Lower lobe of right lung (tissue), 2 donors: ENCODE measurements around the gene KPTN. TPM values are rescaled to one million over a fixed set of nuclear protein-coding genes. Genes with fewer than 3 reads are reported as not detected.

Source experiments
- ATAC-seq, 2 donors: fragments of 200-7000 bp; cut with Tn5 transposase; one replicate each; pipeline ENCODE4 v1.9.1; 2020 to 2022; ENCODE audit warnings: mild to moderate bottlenecking in 2 of 2, moderate library complexity in 2 of 2
- DNase-seq: peaks from one replicate; pipeline ENCODE4 v3.0.0-alpha.2; 2020
- H3K27ac ChIP-seq: fragments of 200-600 bp; one replicate; pipeline ENCODE4 v1.8.0; 2022
- H3K27me3 ChIP-seq: fragments of 200-600 bp; one replicate; pipeline ENCODE4 v1.8.0; 2022; ENCODE audit warnings: low read depth
- H3K36me3 ChIP-seq: fragments of 200-600 bp; one replicate; pipeline ENCODE4 v1.8.0; 2022; ENCODE audit warnings: mild to moderate bottlenecking
- H3K4me1 ChIP-seq: fragments of 200-600 bp; one replicate; pipeline ENCODE4 v1.8.0; 2022
- H3K4me3 ChIP-seq: fragments of 200-600 bp; one replicate; pipeline ENCODE4 v1.8.0; 2022; ENCODE audit warnings: mild to moderate bottlenecking
- H3K9me3 ChIP-seq: fragments of 200-600 bp; one replicate; pipeline ENCODE4 v1.8.0; 2022
- intact Hi-C: fragments of 100-400 bp; cut with DNase I; formaldehyde crosslinking; loops from one replicate; pipeline ENCODE4 v1.11.0; 2022
- long read RNA-seq: library from polyadenylated mRNA; unstranded; transcript quantifications from one replicate; pipeline ENCODE4 v2.0.0, GENCODE V29; 2021
- total RNA-seq: library from RNA; stranded (reverse); fragmentation: NEBNext Ultra II Directional; extraction: Animal tissue kit (Norgen Biotek cat#: 25700); gene quantifications from one replicate; pipeline ENCODE4 v1.2.1, GENCODE V29; 2021
- TF ChIP-seq, protein P1 (sequence below): fragments of 200-600 bp; IDR thresholded peaks from one replicate; pipeline ENCODE4 v1.8.0; 2022; ENCODE audit warnings: antibody characterized with exemption, mild to moderate bottlenecking
- donor health status: DM: no; HTN: yes; CAD: no; lungs with severe emphysema.

The KPTN gene
- total RNA-seq, result 14.5 TPM
- long read RNA-seq, transcript KPTN-201 (12 exons, 1,691 nt), result major isoform, 10 of 33 reads
- long read RNA-seq, partial matches to known transcripts, result 12 of 33 reads
- long read RNA-seq, other reads (novel, unspliced or antisense), result 11 of 33 reads

DNA sequence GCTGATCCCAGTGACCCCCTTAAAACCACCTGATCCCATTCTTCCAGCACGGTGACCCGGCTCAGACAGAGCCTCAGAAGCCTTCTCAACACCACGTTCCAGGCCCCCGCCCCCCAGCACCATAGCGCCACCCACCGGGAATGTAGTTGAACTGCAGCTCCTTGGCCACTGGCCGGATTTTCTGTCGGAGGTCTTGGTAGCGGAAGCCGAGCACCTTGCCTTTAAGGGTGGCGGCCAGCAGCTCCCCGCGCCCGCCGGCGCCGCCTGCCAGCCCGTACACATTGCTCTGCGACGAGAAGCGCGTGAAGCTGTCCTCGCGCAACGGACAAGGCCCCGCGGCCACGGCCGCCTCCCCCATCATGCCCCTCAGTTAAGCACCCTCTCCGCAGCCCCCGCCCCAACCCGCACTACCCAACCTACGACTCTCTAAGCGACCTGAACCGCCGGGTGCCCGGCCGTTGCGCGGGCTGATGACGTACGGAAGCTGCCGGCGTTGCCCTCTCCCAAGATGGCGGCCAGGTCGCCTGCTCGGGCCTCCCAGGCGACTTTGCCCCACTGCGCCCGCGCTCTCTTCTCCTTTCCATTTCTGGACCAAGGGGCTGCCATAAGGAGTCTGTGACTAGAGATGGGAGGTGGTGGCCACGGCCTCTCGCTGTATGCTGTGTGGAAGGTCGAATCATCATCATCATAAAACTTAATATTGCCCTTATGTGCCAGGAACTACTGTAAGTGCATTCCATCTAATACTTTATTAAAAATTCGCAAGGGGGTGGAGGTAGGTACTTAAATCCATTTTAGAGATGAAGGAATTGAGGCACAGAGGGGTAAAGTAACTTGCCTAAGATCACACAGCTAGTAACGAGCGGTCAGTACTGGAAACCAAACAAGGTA lies at the start of gene KPTN:
Gene KPTN (minus strand): TSS at position 420 of the 891 bp plus-strand sequence. CDS start 59 bp downstream, at position 361.
- Histone ChIP-seq H3K4me1 (peaks cover 16% of the 10 kb centered on the region), H3K4me3 (peak within 1 kb of the TSS; percentile 65), H3K9me3 (no peaks in the 10 kb centered on the region), H3K27ac (peak within 1 kb of the TSS; percentile 91), H3K27me3 (no peaks in the 10 kb centered on the region), H3K36me3 (peaks cover 18% of the 10 kb centered on the region)
- intact Hi-C loops, result no loop called here
- DNase-seq, result peak; percentile 94
- TF ChIP-seq, protein P1, sequence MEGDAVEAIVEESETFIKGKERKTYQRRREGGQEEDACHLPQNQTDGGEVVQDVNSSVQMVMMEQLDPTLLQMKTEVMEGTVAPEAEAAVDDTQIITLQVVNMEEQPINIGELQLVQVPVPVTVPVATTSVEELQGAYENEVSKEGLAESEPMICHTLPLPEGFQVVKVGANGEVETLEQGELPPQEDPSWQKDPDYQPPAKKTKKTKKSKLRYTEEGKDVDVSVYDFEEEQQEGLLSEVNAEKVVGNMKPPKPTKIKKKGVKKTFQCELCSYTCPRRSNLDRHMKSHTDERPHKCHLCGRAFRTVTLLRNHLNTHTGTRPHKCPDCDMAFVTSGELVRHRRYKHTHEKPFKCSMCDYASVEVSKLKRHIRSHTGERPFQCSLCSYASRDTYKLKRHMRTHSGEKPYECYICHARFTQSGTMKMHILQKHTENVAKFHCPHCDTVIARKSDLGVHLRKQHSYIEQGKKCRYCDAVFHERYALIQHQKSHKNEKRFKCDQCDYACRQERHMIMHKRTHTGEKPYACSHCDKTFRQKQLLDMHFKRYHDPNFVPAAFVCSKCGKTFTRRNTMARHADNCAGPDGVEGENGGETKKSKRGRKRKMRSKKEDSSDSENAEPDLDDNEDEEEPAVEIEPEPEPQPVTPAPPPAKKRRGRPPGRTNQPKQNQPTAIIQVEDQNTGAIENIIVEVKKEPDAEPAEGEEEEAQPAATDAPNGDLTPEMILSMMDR, result peak; percentile 90
- peak; percentile 94 to 95 for ATAC-seq

DNA sequence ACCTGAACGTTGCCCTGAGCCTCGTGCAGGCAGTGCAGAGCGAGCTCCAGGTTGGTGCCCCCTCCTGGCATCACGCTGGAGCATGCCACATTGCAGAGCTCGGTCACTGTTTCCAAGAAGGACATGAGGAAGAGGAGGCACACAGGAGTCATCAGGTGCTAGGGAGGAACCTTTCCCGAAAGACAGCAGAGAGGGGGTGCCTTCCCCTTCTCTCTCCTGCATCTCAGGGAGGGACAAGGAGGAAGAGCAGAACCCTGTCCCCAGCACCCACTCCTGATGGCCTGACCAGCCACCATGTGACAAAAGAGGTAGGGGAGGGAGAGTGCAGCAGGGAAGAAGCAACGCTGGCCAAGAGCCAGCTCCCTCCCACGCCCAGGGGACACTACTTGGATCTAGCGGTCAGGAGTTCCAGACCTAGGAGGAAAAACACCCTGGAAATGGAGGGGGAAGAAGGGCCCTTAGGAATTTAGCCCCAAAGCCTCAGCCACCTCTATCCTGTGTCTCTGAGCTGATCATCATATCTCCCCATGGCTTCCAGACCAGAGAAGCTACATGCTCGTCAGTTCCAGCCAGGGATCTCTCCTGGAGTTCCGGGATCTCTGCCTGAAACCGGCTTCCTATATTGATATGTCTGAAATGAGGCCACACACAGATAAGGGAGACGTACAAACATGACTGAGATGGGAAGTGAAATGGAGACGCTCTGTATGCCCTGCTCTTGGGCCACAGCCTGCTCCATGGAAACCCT lies 47.8 kb upstream of the KPTN start:
- no peaks in the 10 kb centered on the region for H3K9me3 ChIP-seq
- DNase-seq, result no peak
- no peaks in the 10 kb centered on the region for H3K27me3 ChIP-seq
- H3K36me3 ChIP-seq, result no peaks in the 10 kb centered on the region
- intact Hi-C loops, result no loop called here
- peak in 1 of 2 donors; percentile 19 for ATAC-seq
- H3K4me3 ChIP-seq, result no peak overlapping the region
- H3K4me1 ChIP-seq, result no peaks in the 10 kb centered on the region
- TF ChIP-seq, protein P1, result no peak
- H3K27ac ChIP-seq, result no peak overlapping the region

DNA sequence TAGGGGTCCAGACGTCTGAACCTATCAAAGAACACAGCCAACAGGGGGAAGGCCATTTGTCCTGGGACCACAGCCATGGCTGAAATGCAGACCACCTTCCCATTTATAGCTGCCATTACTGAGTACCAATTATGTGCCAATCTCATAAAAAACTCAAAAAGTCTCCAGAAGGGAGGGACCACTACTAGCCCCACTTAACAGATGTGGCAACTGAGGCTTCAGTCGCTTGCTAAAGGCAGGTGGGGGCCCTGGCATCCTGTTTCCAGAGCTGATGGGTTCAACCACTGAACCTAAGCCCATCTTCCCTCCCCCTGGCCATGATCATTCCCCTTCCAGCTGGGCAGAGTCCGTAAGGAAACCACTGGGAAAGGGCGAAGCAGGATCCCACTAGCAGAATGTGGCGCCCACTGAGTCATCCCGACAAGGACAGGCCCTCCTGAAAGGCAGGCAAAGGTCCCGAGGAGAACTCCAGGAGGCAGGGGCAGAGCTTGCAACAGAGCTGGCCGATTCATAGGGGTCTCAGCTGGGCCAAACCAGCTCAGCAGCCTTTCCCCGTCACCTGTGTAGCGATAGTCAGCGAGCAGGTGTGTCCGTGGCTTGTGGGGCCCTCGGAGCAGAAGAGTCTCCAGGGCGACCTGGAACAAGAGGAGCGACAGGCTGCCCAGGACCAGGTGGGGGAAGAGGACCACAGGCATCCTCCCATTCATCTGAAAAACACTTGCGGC lies 45.2 kb upstream of the KPTN start:
- intact Hi-C loops, result no loop called here
- H3K36me3 ChIP-seq, result no peaks in the 10 kb centered on the region
- no peaks in the 10 kb centered on the region for H3K4me1 ChIP-seq
- TF ChIP-seq, protein P1, result no peak
- no peaks in the 10 kb centered on the region for H3K27me3 ChIP-seq
- no peak overlapping the region for H3K27ac ChIP-seq
- no peaks in the 10 kb centered on the region for H3K9me3 ChIP-seq
- no peak for ATAC-seq
- no peak overlapping the region for H3K4me3 ChIP-seq
- no peak for DNase-seq

DNA sequence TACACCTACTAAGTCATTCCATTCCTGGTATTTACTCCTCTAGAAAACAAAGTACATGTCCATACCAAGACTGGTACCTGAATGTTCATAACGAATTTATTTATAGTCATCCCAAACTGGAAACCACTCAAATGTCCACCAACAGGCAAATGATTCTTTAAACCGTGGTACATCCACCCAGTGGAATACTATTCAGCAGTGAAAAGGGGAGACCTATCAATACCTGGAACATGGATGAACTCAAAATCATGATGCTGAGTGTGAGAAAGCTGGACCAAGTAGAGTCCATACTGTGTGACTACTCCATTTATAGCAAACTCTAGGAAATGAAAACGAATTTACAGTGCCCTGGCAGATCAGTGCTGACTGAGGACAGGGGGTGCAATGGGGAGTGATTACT lies 42.8 kb upstream of the KPTN start:
- intact Hi-C loops, result no loop called here
- no peak overlapping the region for H3K4me3 ChIP-seq
- H3K27me3 ChIP-seq, result no peaks in the 10 kb centered on the region
- H3K36me3 ChIP-seq, result no peaks in the 10 kb centered on the region
- TF ChIP-seq, protein P1, result no peak
- no peak overlapping the region for H3K27ac ChIP-seq
- no peaks in the 10 kb centered on the region for H3K4me1 ChIP-seq
- no peaks in the 10 kb centered on the region for H3K9me3 ChIP-seq
- no peak for DNase-seq
- no peak for ATAC-seq

DNA sequence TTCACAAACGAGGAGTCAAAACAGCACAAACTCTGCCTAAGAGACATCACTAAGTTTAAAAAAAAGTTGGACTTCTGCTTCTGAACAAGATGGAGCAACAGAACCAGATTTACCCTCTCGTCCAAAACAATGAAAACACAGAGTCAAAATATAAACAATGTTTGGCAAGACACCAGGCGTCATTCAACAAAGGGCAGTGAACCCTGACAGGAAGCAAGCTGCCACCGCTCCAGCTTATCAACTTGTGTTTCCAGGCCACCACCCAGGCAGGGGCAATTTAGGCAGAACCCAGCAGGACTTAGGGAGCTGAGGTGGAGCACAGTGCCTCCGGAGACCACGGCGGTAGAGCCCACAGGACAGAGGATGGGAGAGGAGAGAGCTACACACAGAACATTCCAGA lies 39.5 kb upstream of the KPTN start:
- intact Hi-C loops, result no loop called here
- ATAC-seq (no peak), DNase-seq (no peak)
- H3K9me3 ChIP-seq, result no peaks in the 10 kb centered on the region
- H3K36me3 ChIP-seq, result no peaks in the 10 kb centered on the region
- no peaks in the 10 kb centered on the region for H3K4me1 ChIP-seq
- TF ChIP-seq, protein P1, result no peak
- no peaks in the 10 kb centered on the region for H3K27me3 ChIP-seq
- H3K4me3 ChIP-seq, result no peak overlapping the region
- H3K27ac ChIP-seq, result peak overlapping the region; percentile 21
